Stimulated activated CD4-positive, alpha-beta T cell treated with anti-CD3 and anti-CD28 coated beads, Interleukin-1b, Interleukin-23, amount 100 ng/mL, for 24 hours (primary cell): ENCODE data around the gene MIA2.
"Not testable (repeated sequence)": the region's sequence is repeated elsewhere in the genome, so short reads cannot be mapped to it uniquely, and the experiment has no call there.

Experiments
- DNase-seq, 4 experiments: peaks; one replicate each; pipeline ENCODE4 v3.0.0-alpha.2; 2020; ENCODE audit warnings: low read depth in 4 of 4, low spot score in 1 of 4

Gene MIA2

GRCh38 chr14:39266525-39266870, 32.8 kb downstream of the MIA2 start:
- peak in 2 of 4 experiments; percentile 12 to 20 for DNase-seq

DNA sequence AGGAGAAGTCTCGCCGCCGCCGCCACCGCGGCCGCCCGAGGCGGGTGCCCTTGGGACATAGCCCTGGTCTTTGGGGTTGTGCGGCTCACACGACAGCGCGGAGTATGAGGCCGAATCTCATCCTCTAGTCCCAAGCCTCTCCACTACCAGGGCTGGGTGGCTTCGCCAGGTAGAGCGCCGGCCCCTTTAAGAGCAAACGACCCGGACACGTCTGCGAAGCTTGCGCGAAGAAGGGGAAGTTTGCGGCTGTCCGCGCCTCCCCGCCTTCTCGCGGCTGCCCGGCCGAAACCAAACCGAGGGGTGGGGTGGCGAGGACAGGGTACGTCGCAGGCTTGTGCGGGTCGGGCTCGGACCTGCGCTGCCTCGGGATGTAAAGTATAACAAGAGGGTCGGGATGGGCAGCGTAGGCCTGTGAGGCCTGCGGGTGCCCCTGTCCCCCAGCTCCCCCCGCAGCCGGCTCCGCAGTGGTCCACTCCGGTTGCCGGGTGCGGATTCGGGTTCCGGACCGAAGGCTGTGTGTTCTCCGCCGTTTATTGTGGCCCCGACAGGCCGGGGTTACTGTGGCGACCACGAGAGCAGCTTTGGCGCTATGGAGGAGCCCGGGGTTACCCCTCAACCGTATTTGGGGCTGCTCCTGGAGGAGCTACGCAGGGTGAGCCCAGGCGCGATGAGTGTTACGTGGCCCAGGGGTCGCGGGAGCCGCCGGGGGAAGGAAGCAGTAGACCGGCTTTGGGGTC, 33.3 kb downstream of the MIA2 start:
- peak; percentile 24 to 63 (median 56) for DNase-seq

- DNase-seq = no peak
These were observed 33.9 kb downstream of the MIA2 start for GRCh38 chr14:39267608-39268005.

GRCh38 chr14:39268393-39268792, 34.7 kb downstream of the MIA2 start:
- no peak for DNase-seq

DNA sequence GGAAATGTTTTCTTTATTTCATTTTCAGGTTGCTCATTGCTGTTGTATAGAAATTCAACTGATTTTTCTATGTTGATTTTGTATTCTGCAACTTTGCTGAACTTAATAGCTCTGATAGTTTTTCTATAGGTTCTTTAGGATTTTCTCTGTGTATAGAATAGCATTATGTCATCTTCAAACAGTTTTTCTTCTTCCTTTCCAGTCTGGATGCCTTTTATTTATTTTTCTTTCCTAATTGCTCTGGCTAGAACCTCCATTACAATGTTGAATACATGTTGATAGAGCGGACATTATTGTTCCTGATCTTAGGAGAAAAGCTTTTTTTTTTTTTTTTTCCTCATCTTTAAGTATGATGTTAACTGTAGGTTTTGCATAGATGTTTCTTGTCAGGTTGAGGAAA, 39.2 kb downstream of the MIA2 start:
- DNase-seq = no peak

GRCh38 chr14:39275395-39275794, 41.7 kb downstream of the MIA2 start:
- DNase-seq = no peak

GRCh38 chr14:39276005-39276404, 42.3 kb downstream of the MIA2 start:
- no peak for DNase-seq

DNA sequence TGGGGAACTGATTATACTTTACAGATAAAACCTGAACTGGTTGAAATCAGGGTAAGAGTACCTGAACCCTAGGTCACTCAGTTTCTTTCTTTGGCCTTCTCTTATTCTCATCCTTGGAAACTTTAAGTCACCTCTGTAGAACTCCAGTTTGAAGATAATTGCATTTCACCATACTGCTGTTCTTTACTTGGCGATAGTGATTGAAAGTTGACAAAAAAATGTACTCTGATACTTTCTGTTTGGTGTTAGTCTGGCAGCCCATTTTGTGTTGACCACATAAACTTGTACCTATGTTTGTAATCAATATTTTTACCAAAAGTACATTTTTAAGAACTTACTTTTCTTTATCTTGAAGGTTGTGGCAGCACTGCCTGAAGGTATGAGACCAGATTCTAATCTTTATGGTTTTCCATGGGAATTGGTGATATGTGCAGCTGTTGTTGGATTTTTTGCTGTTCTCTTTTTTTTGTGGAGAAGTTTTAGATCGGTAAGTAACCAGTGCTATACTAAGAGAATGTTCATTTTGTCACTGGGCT, 42.9 kb downstream of the MIA2 start:
- DNase-seq = no peak

GRCh38 chr14:39279515-39279914, 45.8 kb downstream of the MIA2 start:
- DNase-seq = no peak

DNA sequence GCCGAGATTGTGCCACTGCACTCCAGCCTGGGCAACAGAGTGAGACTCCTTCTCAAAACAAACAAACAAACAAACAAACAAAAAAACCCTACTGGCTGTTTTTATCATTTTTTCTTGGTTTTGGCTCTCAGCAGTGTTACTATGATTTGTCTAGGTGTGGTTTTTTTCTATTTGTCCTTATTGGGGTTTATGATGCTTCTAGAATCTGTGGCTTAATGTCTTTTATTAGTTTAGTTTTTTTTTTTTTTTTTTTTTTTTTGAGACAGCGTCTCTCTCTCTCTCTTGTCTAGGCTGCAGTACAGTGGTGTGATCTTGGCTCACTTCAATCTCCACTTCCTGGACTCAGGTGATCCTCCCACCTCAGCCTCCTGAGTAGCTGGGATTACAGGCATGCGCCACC, 47.0 kb downstream of the MIA2 start:
- DNase-seq = not testable (repeated sequence)

DNA sequence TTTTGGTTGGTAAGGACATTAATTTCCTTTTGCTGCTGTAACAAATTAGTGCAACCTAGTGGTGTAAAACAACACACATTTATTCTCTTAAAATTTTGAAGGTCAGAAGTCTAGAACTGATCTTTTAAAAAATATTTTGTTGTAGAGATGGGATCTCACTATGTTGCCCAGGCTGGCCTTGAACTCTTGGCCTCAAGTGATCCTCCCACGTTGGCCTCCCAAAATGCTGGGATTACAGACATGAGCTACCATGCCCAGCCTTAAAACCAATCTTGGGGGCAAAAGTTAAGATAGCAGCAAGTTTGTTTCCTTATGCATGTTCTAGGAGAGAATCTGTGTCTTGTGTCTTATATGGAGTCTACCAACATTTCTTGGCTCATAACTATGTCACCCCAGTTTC, 55.8 kb downstream of the MIA2 start:
- DNase-seq = no peak

- DNase-seq = no peak
These were observed 58.0 kb downstream of the MIA2 start for GRCh38 chr14:39291701-39292100.

DNA sequence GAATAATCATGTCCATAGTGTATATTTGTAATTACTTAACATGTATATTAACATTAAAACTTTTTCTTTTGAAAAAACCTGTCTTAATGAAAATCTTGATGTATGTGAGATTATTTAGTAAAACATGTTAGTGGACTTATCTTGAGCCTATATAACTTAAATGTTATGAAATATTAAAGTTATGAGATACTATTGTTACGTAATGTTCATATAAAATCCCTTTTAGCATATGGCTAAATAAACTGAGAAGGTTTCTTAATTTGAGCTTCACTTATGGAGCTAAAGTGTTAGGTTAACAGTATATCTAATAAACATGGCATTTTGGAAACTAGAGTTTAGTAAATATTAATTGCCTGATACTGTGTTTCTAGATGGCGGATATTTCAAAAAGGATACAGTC, 59.9 kb downstream of the MIA2 start:
- no peak for DNase-seq

DNA sequence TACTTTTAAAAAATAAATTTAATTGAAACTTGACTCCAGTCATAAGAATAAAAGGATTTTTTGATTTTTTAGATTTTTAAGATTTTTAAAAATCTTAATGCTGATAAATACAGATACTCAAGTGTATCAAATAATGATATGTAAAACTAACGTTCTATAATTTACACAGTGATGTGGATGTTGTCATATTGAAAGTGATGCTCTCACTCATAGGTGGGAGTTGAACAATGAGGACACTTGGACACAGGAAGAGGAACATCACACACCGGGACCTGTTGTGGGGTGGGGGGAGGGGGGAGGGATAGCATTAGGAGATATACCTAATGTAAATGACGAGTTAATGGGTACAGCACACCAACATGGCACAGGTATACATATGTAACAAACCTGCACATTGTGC, 66.7 kb downstream of the MIA2 start:
- not testable (repeated sequence) for DNase-seq

DNA sequence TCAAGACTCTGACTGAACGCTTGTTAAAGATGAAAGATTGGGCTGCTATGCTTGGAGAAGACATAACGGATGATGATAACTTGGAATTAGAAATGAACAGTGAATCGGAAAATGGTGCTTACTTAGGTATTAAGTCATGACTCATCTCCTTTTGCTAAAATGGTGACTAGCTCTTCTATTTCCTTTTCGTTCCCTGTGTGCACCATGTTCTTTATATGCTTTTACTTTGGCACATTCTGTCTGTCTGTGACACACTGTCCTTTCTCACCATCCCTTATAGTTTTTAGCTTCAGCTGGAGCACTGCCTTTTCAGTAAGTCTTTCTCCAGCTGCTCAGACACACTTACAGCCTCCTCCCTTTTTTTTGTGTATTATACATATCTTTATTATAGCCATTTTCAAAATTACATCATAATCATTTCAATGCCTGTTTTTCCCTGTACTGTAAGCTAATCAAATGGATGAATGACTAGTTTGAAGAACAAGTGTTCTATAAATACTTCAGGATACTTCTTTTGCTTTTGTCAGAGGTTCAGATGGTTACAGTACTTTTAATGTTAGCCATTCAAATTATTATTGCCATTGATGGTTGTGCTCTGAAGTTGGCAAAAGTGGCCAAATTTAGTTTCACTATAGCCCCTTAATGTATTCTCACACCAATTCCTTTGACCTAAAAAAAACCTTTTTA, 68.6 kb downstream of the MIA2 start:
- DNase-seq = no peak

DNA sequence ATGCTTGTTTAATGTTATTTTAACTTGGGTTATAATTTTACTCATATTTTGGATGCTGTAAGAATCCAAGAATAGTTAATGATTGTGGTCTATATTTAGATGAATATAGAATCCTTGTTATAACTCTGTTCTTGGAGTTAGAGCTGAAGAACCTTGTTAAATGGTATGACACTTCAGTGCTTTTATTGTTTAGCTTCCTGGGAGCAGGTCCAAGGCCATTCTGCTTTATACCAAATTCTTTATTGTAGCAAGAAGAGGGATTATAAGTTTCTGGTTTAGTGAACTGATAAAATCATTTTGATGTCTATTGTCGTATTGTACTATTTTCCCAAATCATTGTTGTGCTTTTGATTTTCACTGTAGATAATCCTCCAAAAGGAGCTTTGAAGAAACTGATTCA, 69.4 kb downstream of the MIA2 start:
- DNase-seq = no peak

DNA sequence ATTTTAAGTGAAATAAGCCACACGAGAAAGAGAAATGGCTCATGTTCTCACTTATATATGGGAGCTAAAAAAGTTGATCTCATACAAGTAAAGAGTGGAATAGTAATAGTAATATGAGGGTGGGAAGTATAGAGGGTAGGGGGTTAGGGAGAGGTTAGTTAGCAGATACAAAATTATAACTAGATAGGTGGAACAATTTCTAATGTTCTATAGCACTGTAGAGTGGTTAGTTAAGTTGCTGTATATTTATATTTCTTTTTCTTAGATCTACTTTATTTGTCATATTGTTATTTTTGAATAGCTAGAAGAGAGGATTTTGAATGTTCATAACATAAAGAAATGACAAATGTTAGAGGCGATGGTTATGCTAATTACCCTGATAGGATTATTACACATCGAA, 74.1 kb downstream of the MIA2 start:
- no peak for DNase-seq

DNA sequence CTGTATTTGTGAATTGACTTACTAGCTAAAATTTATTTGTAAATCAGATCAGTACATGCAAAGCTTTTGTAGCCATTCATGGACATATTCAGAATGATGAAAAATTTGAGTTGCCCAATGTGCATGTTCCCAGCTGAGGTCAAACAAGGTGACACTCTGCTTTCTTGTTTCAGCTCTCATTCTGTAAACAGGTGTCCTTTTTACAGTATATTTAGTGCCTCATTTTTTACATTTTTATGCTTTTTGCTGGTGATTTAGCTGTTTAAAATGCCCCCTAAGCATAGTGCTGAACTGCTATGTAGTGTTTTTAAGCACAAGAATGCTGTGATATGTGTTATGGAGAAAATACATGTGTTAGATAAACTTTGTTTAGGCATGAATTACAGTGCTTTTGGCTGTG, 76.3 kb downstream of the MIA2 start:
- DNase-seq = no peak

DNA sequence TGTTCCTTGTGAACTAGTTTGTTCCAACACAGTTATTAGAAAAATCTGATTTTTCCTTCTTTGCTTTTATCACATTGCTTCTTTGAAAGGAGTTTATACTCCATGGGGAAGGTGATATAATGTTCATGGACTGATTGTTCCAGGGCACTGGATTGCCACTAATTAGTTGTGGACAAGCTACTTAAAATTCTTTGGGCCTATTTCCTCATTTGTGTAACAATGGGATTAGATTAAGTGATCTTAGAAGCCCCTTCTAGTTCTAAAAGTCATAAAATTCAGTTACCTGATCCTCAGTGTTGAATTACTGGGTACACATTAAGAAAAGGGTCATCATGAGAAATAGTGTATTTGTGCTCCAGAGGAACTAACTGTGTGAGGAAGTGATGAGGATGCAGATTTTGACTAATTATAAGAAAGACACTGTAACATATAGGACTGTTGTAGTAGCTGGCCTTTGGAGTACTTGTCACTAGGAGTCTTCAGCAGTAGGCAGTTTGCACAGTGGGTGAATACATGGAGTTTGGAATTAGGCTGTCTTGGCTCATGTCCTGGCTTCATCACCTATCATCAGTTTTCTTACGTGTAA, 82.2 kb downstream of the MIA2 start:
- no peak for DNase-seq

GRCh38 chr14:39316830-39317553, 83.3 kb downstream of the MIA2 start:
- no peak for DNase-seq

- no peak for DNase-seq
These were observed 84.9 kb downstream of the MIA2 start for GRCh38 chr14:39318574-39318973.

GRCh38 chr14:39319381-39319780, 85.7 kb downstream of the MIA2 start:
- no peak for DNase-seq
